B cell (primary cell): ENCODE measurements around the gene SLC39A3. TPM values are rescaled to one million over a fixed set of nuclear protein-coding genes. Genes with fewer than 3 reads are reported as not detected.

ENCODE experiments used
- ATAC-seq: fragments of 200-7000 bp; cut with Tn5 transposase; one replicate; pipeline ENCODE4 v1.10.0; 2021; ENCODE audit warnings: low read depth, mild to moderate bottlenecking, moderate number of reproducible peaks, moderate library complexity
- CTCF ChIA-PET: fragments of 350-600 bp; sonication (Branson Sonifier 250); formaldehyde crosslinking; loops from one replicate; lab custom pipeline; 2021; ENCODE audit warnings: antibody characterized with exemption, inconsistent platforms; lab: Charles Lee
- POLR2A ChIA-PET: fragments of 350-600 bp; sonication (Branson Sonifier 250); formaldehyde crosslinking; loops from one replicate; lab custom pipeline; 2021; ENCODE audit warnings: antibody characterized with exemption; lab: Charles Lee
- DNase-seq: peaks from one replicate; pipeline ENCODE4 v3.0.0; 2013
- H2AFZ ChIP-seq: 2 replicates; pipeline ENCODE4 v1.6.1; 2012; ENCODE audit warnings: mild to moderate bottlenecking, low read depth, low read length; ENCODE audit not compliant: insufficient read depth, poor library complexity, severe bottlenecking
- H3K27ac ChIP-seq, 2 donors: 1 replicate in 1 of 2; 2 replicates in 1 of 2; pipeline ENCODE4 v1.5.1; 2012 to 2013; ENCODE audit warnings: low read length in 2 of 2, mild to moderate bottlenecking in 2 of 2, moderate library complexity in 1 of 2
- H3K27me3 ChIP-seq, 4 experiments: fragments of 200-600 bp in 1 of 4; sonication (generic) in 1 of 4; replicated peaks in 1 of 4; 1 replicate in 2 of 4; 2 replicates in 2 of 4; pipeline versions ENCODE4 v1.6.1 to v1.7.0; 2013 to 2016; ENCODE audit warnings: low read length in 3 of 4, mild to moderate bottlenecking in 2 of 4, mixed read lengths in 1 of 4, moderate library complexity in 1 of 4; ENCODE audit not compliant: insufficient read depth in 4 of 4, control insufficient read depth in 3 of 4; ENCODE audit errors: control extremely low read depth in 1 of 4
- H3K36me3 ChIP-seq, 2 experiments: replicated peaks in 1 of 2; 1 replicate in 1 of 2; 2 replicates in 1 of 2; pipeline versions ENCODE4 v1.6.1 to v1.7.1; 2013; ENCODE audit warnings: low read length in 1 of 2; ENCODE audit not compliant: insufficient read depth in 2 of 2, control insufficient read depth in 1 of 2; ENCODE audit errors: control extremely low read depth in 1 of 2, extremely low read depth in 1 of 2
- H3K4me1 ChIP-seq, 2 donors: fragments of 200-600 bp in 1 of 2; sonication (generic) in 1 of 2; 1 replicate in 1 of 2; 2 replicates in 1 of 2; pipeline versions ENCODE4 v1.5.1 to v1.6.1; 2013 to 2017; ENCODE audit warnings: low read length in 2 of 2; ENCODE audit not compliant: control insufficient read depth in 2 of 2, insufficient read depth in 2 of 2
- H3K4me2 ChIP-seq: replicated peaks from 2 replicates; pipeline ENCODE3; 2012; ENCODE audit warnings: mild to moderate bottlenecking, low read depth, low read length; ENCODE audit not compliant: poor library complexity, severe bottlenecking
- H3K4me3 ChIP-seq, 5 experiments: fragments of 200-600 bp in 1 of 5; sonication (generic) in 1 of 5; 1 replicate in 3 of 5; 2 replicates in 2 of 5; pipeline versions ENCODE4 v1.5.1 to v1.7.0; 2011 to 2016; ENCODE audit warnings: low read length in 4 of 5, mild to moderate bottlenecking in 4 of 5, low read depth in 2 of 5, control low read depth in 1 of 5, moderate library complexity in 1 of 5; ENCODE audit not compliant: insufficient read depth in 1 of 5; ENCODE audit errors: control extremely low read depth in 1 of 5, extremely low read depth in 1 of 5
- H3K79me2 ChIP-seq: fragments of 200-600 bp; sonication (generic); one replicate; pipeline ENCODE4 v1.6.0; 2016; ENCODE audit warnings: low read length; ENCODE audit not compliant: control insufficient read depth, insufficient read depth
- H3K9ac ChIP-seq: fragments of 200-600 bp; sonication (generic); 2 replicates; pipeline ENCODE4 v1.6.1; 2017; ENCODE audit warnings: mild to moderate bottlenecking, low read length, moderate library complexity
- H3K9me3 ChIP-seq, 3 donors: one replicate each; pipeline versions ENCODE4 v1.6.1 to v1.7.1; 2013; ENCODE audit warnings: low read length in 2 of 3; ENCODE audit not compliant: control insufficient read depth in 2 of 3, insufficient read depth in 1 of 3; ENCODE audit errors: control extremely low read depth in 1 of 3
- H4K20me1 ChIP-seq: 2 replicates; pipeline ENCODE4 v1.6.0; 2012; ENCODE audit warnings: mild to moderate bottlenecking, low read length; ENCODE audit not compliant: insufficient read depth, control insufficient read depth, poor library complexity, severe bottlenecking
- H3K27ac Mint-ChIP-seq: one replicate; pipeline ENCODE4 v1.8.0; 2021; ENCODE audit warnings: mixed read lengths
- H3K27me3 Mint-ChIP-seq: one replicate; pipeline ENCODE4 v1.8.0; 2021; ENCODE audit warnings: mixed read lengths
- H3K4me1 Mint-ChIP-seq: one replicate; pipeline ENCODE4 v1.8.0; 2021; ENCODE audit warnings: mixed read lengths
- H3K4me3 Mint-ChIP-seq: one replicate; pipeline ENCODE4 v1.8.0; 2021; ENCODE audit warnings: mixed read lengths
- H3K9me3 Mint-ChIP-seq: one replicate; pipeline ENCODE4 v1.8.0; 2022; ENCODE audit warnings: mixed read lengths; ENCODE audit not compliant: insufficient read depth
- CTCF ChIP-seq: fragments of 200-600 bp; IDR thresholded peaks from one replicate; pipeline ENCODE4 v1.8.0; 2022; ENCODE audit warnings: antibody characterized with exemption, mild to moderate bottlenecking
- EZH2 ChIP-seq: IDR thresholded peaks from 2 replicates; pipeline ENCODE4 v1.6.1; 2012; ENCODE audit warnings: borderline replicate concordance, low read depth, mild to moderate bottlenecking, moderate library complexity, low read length; ENCODE audit not compliant: insufficient read depth, poor library complexity, severe bottlenecking
- WGBS: methylation state at CpG from one replicate; pipeline ENCODE4 v1.1.5; 2013; ENCODE audit warnings: missing lambda C conversion rate; ENCODE audit not compliant: insufficient coverage; 5-methylcytosine and 5-hydroxymethylcytosine counted together
- intact Hi-C: fragments of 100-400 bp; cut with micrococcal nuclease; formaldehyde crosslinking; loops from one replicate; pipeline ENCODE4 v1.10.0; 2022
- polyA plus RNA-seq: library from polyadenylated mRNA; depleted of rRNA; stranded (reverse); fragments of >200 nt; gene quantifications from 2 replicates; pipeline ENCODE4 v1.2.3, GENCODE V29; 2012
- total RNA-seq, 2 donors: library from RNA; stranded (reverse); fragments of 120-200 nt in 1 of 2; gene quantifications; 1 replicate in 1 of 2; 2 replicates in 1 of 2; pipeline versions ENCODE4 v1.2.3 to v1.2.4, GENCODE V29; 2013 to 2022

The SLC39A3 gene
- total and polyA plus RNA-seq, 2 donors (not counting 1 experiment from before 2014, with no cell fraction given), result 36.4 to 37.6 TPM

GRCh38 chr19:2685204-2685704 lies 54.6 kb downstream of the SLC39A3 start:
- H3K4me2 ChIP-seq, result no peak overlapping the region

More at GRCh38 chr19:2685204-2685704, 54.6 kb downstream of the SLC39A3 start:
- Mint-ChIP-seq H3K27me3 (no peaks in the 10 kb centered on the region), H3K4me3 (no peak overlapping the region), H3K9me3 (no peaks in the 10 kb centered on the region), H3K27ac (peak overlapping the region; percentile 59), H3K4me1 (peaks cover 49% of the 10 kb centered on the region)
- Histone ChIP-seq H3K36me3 (peaks cover 1 to 30% of the 10 kb centered on the region in 2 experiments), H3K9ac (no peak overlapping the region), H3K27ac (peak overlapping the region in 1 of 2 donors; percentile 74), H3K4me1 (peaks cover 26 to 50% of the 10 kb centered on the region in 2 donors), H4K20me1 (peaks cover 31% of the 10 kb centered on the region), H3K9me3 (peaks cover 0 to 21% (median 6%) of the 10 kb centered on the region in 3 donors), H3K4me3 (no peak overlapping the region), H2AFZ (no peak overlapping the region), H3K79me2 (peaks cover 90% of the 10 kb centered on the region), H3K27me3 (no peaks in the 10 kb centered on the region)
- TF ChIP-seq EZH2, result no peak
- TF ChIP-seq CTCF, result no peak
- CTCF ChIA-PET, result interaction anchor here (1.0 to 1.4 kb wide), 3 partner anchors 13 to 20 kb away, joined by 4 read pairs; no protein-coding TSS in a partner anchor
- POLR2A ChIA-PET, result no interaction called here
- intact Hi-C loops, result no loop called here
- 97% methylated on average over 4 of the region's 6 CpGs for WGBS
- no peak for DNase-seq
- no peak for ATAC-seq
